ENCODE measurements around the gene TMEM115. TPM values are rescaled to one million over a fixed set of nuclear protein-coding genes. Genes with fewer than 3 reads are reported as not detected.

TMEM115 gene
- total RNA-seq, 1 donor from 2014 or later, result 42.5 TPM

DNA sequence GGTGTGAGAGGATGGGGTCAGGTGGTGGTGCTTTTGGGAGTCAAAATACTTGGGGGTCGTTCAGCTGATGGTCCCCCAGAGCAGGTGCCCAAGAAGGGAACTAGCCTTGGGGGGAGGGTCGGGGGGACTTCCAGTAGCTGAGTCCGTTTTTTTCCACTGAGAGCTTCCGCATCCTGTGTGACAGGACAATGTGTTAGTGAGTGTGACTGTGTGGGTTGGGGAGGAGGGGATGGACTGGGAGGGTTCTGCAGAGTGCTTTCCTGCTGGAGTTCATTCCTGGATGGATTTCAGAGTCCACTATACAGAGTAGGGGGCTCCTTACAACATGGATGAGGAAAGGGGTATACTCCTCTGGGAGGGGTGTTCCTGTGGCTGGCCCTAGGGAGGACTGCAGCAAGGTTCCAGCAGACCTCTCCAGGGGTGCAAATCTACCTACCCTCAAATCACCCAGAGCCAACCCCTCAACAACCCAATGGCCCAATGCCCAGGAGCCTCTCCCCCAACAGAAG lies 36.2 kb downstream of the TMEM115 start:
- peaks cover 6% of the 10 kb centered on the region for H3K9me3 Mint-ChIP-seq (ENCODE audit: unreplicated experiment)
- no peak for DNase-seq
- H3K27ac Mint-ChIP-seq (ENCODE audit: unreplicated experiment), result no peak overlapping the region
- H3K27me3 Mint-ChIP-seq (ENCODE audit: unreplicated experiment), result peaks cover 8% of the 10 kb centered on the region
- peak overlapping the region; percentile 38 for H3K4me3 Mint-ChIP-seq (ENCODE audit: unreplicated experiment)
- peaks cover 18% of the 10 kb centered on the region for H3K4me1 Mint-ChIP-seq (ENCODE audit: low read depth, unreplicated experiment)
- no peaks in the 10 kb centered on the region for H3K36me3 Mint-ChIP-seq (ENCODE audit: unreplicated experiment)
- TF ChIP-seq, protein P1, sequence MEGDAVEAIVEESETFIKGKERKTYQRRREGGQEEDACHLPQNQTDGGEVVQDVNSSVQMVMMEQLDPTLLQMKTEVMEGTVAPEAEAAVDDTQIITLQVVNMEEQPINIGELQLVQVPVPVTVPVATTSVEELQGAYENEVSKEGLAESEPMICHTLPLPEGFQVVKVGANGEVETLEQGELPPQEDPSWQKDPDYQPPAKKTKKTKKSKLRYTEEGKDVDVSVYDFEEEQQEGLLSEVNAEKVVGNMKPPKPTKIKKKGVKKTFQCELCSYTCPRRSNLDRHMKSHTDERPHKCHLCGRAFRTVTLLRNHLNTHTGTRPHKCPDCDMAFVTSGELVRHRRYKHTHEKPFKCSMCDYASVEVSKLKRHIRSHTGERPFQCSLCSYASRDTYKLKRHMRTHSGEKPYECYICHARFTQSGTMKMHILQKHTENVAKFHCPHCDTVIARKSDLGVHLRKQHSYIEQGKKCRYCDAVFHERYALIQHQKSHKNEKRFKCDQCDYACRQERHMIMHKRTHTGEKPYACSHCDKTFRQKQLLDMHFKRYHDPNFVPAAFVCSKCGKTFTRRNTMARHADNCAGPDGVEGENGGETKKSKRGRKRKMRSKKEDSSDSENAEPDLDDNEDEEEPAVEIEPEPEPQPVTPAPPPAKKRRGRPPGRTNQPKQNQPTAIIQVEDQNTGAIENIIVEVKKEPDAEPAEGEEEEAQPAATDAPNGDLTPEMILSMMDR (IDR thresholded peaks at IDR 0.05; ENCODE audit: partially characterized antibody, unreplicated experiment), result no peak

DNA sequence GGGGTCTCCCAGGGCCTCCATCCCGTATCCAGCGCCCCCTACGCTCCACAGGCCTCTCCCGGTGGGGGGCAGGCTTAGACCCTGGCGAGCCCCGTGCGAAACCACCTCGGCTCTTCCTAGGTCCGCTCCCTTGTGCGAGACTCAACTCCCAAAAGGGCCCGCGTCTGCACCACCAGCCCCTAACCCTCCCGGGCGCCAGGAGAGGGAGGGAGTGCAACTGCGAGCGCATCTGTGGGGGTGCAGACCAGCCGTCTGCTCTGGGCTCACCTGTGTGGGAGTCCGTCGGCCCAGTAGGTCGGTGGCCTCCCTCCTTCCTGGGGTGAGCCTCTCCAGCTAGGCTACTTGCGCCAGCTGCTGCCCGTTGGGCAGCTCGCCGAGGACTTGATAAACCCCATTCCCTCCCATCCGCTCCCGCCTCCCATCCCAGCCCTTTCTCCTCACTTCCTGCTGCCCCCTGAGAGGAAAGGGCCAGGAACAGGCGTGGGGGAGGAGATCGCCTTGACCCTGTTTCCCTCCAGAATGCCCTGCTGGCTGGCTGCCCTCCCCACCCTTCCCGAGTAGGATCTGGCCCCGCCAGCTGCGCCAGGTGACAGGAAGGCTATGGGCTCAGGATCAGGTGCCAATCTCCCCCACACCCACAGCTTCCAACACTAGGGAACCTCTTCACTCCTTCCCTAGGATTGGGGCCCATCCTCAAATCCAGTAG lies 36.8 kb downstream of the TMEM115 start, which contains the start of gene HYAL2:
Gene HYAL2, minus strand, starts transcription at position 360 of the 706 bp plus-strand sequence. CDS start 2,256 bp downstream, outside the sequence.
- H3K27me3 Mint-ChIP-seq (ENCODE audit: unreplicated experiment), result peaks cover 8% of the 10 kb centered on the region
- DNase-seq, result no peak
- peaks cover 18% of the 10 kb centered on the region for H3K4me1 Mint-ChIP-seq (ENCODE audit: low read depth, unreplicated experiment)

DNA sequence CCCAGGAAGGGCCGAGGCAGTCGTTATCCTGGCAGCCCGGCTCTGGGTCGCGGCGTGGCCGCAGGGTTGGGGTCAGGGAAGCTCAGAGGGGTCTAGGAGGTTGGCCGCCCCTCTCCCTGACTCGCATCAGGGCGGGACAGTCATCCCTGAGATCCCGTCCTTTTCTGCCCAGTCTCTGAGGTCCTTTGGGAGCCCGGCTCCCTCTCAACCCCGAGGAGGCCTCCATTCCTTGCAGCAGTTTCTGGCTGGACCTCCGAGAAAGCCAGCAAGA lies 37.3 kb downstream of the TMEM115 start:
- DNase-seq, result no peak
- Mint-ChIP-seq H3K4me1 (ENCODE audit: low read depth, unreplicated experiment) (peaks cover 16% of the 10 kb centered on the region), H3K9me3 (ENCODE audit: unreplicated experiment) (peaks cover 6% of the 10 kb centered on the region), H3K27ac (ENCODE audit: unreplicated experiment) (peak overlapping the region; percentile 95), H3K27me3 (ENCODE audit: unreplicated experiment) (peaks cover 8% of the 10 kb centered on the region), H3K4me3 (ENCODE audit: unreplicated experiment) (peak overlapping the region; percentile 34), H3K36me3 (ENCODE audit: unreplicated experiment) (no peaks in the 10 kb centered on the region)
- TF ChIP-seq, protein P1 (IDR thresholded peaks at IDR 0.05; ENCODE audit: partially characterized antibody, unreplicated experiment), result no peak

More for the DNA sequence above, 36.8 kb downstream of the TMEM115 start, which contains the start of gene HYAL2:
- H3K9me3 Mint-ChIP-seq (ENCODE audit: unreplicated experiment), result peaks cover 6% of the 10 kb centered on the region
- H3K27ac Mint-ChIP-seq (ENCODE audit: unreplicated experiment), result peak within 1 kb of the TSS; percentile 95
- TF ChIP-seq, protein P1 (IDR thresholded peaks at IDR 0.05; ENCODE audit: partially characterized antibody, unreplicated experiment), result no peak
- H3K4me3 Mint-ChIP-seq (ENCODE audit: unreplicated experiment), result peak within 1 kb of the TSS; percentile 82
- no peaks in the 10 kb centered on the region for H3K36me3 Mint-ChIP-seq (ENCODE audit: unreplicated experiment)

GRCh38 chr3:50321336-50322114 lies 37.8 kb downstream of the TMEM115 start:
- DNase-seq, result peak; percentile 89
- H3K4me3 Mint-ChIP-seq (ENCODE audit: unreplicated experiment), result peak overlapping the region; percentile 82
- peak overlapping the region; percentile 95 for H3K27ac Mint-ChIP-seq (ENCODE audit: unreplicated experiment)
- peaks cover 8% of the 10 kb centered on the region for H3K27me3 Mint-ChIP-seq (ENCODE audit: unreplicated experiment)
- H3K9me3 Mint-ChIP-seq (ENCODE audit: unreplicated experiment), result peaks cover 6% of the 10 kb centered on the region
- H3K4me1 Mint-ChIP-seq (ENCODE audit: low read depth, unreplicated experiment), result peaks cover 16% of the 10 kb centered on the region
- H3K36me3 Mint-ChIP-seq (ENCODE audit: unreplicated experiment), result no peaks in the 10 kb centered on the region
- TF ChIP-seq, protein P1 (IDR thresholded peaks at IDR 0.05; ENCODE audit: partially characterized antibody, unreplicated experiment), result peak; percentile 70
